ENCODE measurements around the gene RHBDL3.

DNA sequence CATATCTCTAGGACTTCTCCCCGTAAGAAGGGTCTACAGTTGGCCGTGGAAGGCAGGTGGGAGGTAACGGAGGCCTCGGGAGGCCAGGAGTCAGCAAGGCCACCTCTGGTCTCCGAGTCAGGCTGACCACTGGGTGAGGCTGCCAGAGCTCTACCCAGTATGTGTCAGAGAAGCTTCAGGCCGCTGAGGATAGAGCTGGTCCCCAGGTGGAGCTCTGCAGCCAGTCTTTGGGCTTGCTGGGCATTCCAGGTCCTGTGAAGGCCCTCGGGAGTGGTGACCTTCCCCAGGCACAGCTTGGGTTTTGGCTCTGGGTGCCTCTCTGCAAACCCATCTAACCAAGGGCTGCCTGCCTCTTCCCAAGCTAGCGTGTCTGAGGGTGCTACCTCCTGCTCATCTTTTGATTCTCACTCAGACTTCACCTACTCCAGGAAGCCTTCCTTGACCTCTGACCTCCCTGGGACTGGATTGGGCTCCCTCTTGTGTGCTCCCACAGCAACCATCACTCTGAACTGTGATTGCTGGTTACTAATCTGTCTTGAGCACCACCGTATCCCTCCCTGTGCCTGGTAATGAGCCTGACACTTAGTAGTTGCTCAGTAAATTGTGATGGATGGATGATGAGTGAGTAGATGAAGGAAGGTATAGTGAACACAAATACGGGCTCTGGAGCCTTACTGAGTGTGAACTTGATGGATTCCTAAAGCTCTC, 22.3 kb downstream of the RHBDL3 start:
- TF ChIP-seq, protein P1, sequence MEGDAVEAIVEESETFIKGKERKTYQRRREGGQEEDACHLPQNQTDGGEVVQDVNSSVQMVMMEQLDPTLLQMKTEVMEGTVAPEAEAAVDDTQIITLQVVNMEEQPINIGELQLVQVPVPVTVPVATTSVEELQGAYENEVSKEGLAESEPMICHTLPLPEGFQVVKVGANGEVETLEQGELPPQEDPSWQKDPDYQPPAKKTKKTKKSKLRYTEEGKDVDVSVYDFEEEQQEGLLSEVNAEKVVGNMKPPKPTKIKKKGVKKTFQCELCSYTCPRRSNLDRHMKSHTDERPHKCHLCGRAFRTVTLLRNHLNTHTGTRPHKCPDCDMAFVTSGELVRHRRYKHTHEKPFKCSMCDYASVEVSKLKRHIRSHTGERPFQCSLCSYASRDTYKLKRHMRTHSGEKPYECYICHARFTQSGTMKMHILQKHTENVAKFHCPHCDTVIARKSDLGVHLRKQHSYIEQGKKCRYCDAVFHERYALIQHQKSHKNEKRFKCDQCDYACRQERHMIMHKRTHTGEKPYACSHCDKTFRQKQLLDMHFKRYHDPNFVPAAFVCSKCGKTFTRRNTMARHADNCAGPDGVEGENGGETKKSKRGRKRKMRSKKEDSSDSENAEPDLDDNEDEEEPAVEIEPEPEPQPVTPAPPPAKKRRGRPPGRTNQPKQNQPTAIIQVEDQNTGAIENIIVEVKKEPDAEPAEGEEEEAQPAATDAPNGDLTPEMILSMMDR (conservative IDR thresholded peaks at IDR 0.05): no peak
- TF ChIP-seq EZH2 (IDR thresholded peaks at IDR 0.05; ENCODE audit: low read depth): no peak

Measured in PC-9 (cell line).